AG09309 (cell line): ENCODE data around the gene WDR18.

Experiments used
- DNase-seq: peaks from one replicate; pipeline ENCODE4 v3.0.0-alpha.2; 2010; ENCODE audit warnings: low read depth
- H3K4me3 ChIP-seq: 2 replicates; pipeline ENCODE4 v1.5.1; 2011; ENCODE audit warnings: mild to moderate bottlenecking, low read depth, low read length, moderate library complexity; ENCODE audit not compliant: control insufficient read depth
- TF ChIP-seq, protein P1 (sequence below): IDR thresholded peaks from 2 replicates; pipeline ENCODE4 v1.5.1; 2011; ENCODE audit warnings: mild to moderate bottlenecking, low read depth, low read length, inconsistent platforms; ENCODE audit not compliant: insufficient read depth, control insufficient read depth; ENCODE audit errors: missing control alignments

WDR18 gene

DNA sequence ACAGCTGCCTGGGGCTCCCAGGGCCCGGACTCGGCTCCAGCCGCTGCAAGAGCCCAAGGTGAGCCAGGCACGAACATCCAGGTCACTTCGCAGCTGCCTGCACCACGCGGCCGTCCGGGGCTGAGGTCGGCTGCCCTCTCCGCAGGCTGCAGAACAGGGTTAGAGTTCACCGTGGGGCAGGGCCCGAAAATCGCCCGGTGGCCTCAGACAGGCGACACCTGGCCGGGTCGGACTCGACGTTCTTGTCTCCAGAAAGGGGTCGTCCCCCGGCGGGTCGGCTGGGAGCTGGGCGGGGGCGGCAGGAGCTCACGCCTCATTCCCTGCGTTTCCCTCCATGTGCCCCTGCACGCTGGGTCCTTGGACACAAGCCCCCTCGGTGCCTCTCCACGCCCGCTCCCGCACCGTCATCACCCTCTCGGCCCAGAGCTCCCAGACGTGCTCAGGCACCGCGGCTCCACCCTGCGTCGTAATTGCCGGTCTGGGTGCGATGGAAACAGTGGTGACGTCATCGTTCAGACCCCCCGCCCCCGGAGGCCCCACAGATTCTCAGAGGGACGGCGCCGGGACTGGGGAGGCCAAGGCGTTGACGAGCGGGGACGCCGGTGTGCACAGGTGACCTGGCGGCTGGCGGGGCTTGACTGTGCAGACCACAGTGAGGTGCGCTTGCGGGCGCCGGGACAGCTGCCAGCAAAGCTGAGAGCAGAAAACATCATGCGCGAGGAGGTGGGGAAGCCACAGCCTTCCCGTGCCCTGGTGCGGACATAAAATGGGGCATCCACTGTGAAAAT, 12.1 kb downstream of the WDR18 start:
- TF ChIP-seq, protein P1, sequence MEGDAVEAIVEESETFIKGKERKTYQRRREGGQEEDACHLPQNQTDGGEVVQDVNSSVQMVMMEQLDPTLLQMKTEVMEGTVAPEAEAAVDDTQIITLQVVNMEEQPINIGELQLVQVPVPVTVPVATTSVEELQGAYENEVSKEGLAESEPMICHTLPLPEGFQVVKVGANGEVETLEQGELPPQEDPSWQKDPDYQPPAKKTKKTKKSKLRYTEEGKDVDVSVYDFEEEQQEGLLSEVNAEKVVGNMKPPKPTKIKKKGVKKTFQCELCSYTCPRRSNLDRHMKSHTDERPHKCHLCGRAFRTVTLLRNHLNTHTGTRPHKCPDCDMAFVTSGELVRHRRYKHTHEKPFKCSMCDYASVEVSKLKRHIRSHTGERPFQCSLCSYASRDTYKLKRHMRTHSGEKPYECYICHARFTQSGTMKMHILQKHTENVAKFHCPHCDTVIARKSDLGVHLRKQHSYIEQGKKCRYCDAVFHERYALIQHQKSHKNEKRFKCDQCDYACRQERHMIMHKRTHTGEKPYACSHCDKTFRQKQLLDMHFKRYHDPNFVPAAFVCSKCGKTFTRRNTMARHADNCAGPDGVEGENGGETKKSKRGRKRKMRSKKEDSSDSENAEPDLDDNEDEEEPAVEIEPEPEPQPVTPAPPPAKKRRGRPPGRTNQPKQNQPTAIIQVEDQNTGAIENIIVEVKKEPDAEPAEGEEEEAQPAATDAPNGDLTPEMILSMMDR, result no peak
- no peak for DNase-seq
- H3K4me3 ChIP-seq, result peak overlapping the region; percentile 9

DNA sequence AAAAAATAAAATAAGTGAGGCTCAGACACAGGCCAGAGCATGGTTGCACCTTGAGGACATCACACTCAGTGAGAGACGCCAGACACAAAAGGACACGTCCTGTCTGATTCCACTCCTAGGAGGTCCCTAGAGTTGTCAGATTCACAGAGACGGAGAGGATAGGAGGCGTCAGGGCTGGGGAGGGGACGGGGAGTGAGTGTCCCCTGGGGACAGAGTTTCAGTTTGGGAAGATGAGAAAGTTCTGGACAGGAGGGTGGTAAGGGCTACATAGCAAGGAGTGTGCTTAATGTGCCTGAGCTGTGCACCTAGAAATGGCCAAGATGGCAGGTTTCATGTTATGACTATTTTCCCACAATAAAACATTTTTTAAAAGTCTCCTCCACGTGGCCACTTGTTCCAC, 13.9 kb downstream of the WDR18 start:
- DNase-seq, result no peak
- no peak overlapping the region for H3K4me3 ChIP-seq
- TF ChIP-seq, protein P1, result no peak

DNA sequence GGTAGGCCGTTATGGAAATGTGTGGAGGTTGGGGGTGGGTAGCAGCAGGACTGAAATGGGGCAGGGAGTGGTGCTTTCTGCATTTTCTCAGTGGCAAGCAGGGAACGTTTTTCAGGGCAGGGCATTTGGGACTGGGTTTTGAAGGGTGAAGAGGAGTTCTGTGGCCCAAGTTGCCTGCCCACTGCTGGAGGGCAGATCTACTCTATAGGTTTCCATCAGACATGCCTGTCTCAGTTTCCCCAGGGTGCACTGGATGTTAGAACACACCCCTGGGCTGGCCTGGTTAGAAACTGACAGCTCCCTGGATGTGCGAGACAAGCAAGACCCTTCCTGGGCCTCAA, 15.2 kb downstream of the WDR18 start:
- no peak overlapping the region for H3K4me3 ChIP-seq
- TF ChIP-seq, protein P1, result no peak
- no peak for DNase-seq

DNA sequence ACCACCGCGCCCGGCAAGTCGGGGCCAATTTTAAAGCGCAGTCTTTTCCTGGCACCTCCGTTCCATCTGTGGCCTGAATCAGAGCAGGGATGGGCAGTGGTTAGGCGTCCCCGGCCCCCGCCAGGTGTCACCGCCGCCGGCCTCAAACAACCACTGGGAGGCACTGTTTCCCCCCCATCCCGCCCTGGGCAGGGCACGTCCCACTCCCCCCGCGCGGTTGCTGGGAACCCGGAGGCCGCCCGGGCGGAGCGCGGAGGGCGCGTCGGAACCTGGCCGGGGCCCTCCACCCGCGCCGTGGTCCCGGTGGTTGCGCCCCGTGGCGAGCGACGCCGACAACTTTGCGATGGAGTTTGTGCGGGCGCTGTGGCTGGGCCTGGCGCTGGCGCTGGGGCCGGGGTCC, 15.9 kb downstream of the WDR18 start, which contains the start of gene GRIN3B:
TSS of gene GRIN3B (plus strand) at position 325 of the 400 bp plus-strand sequence. CDS start at position 344, 19 bp downstream.
- TF ChIP-seq, protein P1, result peak; percentile 56
- H3K4me3 ChIP-seq, result no peak within 1 kb of the TSS
- no peak for DNase-seq

DNA sequence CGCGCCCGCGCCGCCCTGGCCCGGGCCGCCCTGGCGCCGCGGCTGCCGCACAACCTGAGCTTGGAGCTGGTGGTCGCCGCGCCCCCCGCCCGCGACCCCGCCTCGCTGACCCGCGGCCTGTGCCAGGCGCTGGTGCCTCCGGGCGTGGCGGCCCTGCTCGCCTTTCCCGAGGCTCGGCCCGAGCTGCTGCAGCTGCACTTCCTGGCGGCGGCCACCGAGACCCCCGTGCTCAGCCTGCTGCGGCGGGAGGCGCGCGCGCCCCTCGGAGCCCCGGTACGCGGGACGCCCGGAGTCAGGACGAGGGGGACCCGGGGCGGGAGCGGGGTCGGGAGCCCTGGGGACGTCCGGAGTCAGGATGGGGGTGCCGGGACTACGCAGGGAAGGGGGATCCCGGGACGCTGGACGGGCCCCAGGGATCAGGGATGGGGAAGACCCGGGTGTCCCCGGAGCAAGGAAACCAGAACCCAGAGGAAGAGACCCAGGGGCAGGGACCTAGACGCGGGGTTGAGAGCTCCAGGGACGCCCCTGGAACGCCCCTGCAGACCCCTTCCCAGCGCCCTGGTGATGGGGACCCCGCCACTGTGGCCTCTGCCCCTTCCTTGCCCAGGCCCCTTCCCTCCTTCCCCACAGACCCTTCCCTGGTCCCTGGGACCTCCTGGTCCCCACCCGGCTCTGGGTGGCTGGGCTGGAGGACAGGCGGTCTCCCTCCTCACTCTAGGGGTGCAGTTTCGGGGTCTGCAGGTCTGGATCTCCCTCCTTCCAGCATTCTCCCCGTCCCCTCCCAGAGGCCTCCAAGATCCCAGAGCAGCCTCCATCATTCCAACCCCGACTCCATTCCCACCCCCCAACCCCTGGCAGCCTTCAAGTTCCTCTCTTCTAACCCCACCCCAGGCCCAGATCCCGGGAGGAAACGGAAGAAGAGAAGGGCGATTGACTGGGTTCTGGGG, 16.7 kb downstream of the WDR18 start:
- no peak for DNase-seq
- TF ChIP-seq, protein P1, result no peak
- H3K4me3 ChIP-seq, result no peak overlapping the region

DNA sequence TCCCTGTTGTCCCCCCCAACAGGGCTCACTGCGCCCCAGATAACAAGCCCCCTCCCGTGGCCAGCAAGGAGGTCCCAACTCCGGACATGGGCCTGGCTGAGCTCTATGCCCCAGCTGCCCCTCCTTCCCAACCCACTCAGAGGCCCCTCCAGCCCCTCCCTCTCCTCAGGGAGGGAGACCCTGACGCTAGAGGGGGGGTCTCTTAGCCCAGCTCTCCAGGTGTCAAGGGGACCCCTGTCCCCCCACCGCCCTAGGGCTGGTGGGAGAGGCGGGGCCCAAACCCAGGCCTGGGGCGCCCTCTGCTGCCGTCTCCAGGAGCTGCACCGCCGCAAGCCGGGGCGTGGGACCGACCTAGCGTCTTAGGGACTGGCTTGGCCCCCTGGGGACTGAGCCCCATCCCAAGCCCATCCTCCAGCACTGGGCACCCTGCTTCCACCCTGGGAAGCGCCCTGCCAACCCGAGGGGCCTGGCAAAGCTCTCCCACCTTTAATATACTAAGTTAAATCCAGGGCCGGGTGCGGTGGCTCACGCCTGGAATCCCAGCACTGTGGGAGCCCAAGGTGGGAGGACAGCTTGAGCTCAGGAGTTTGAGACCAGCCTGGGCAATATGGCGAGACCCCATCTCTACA, 17.5 kb downstream of the WDR18 start:
- no peak for DNase-seq
- TF ChIP-seq, protein P1, result peak; percentile 88

More for the DNA sequence above, 17.5 kb downstream of the WDR18 start:
- H3K4me3 ChIP-seq, result no peak overlapping the region
